HepG2 (cell line): ENCODE data around the gene CST5. TPM values are rescaled to one million over a fixed set of nuclear protein-coding genes. Genes with fewer than 3 reads are reported as not detected.

Experiments
- ARID4A ChIP-seq: sonication (generic); formaldehyde crosslinking; IDR thresholded peaks from 2 replicates; pipeline ENCODE4 v1.5.0; 2020; ENCODE audit warnings: mild to moderate bottlenecking, missing genetic modification reagents, borderline replicate concordance
- CBX5 ChIP-seq: sonication (generic); formaldehyde crosslinking; IDR thresholded peaks from 2 replicates; pipeline ENCODE4 v1.4.0; 2020; ENCODE audit warnings: missing genetic modification reagents, borderline replicate concordance
- PCBP1 ChIP-seq: fragments of 200-400 bp; formaldehyde crosslinking; IDR thresholded peaks from 2 replicates; pipeline ENCODE4 v1.6.1; 2017; ENCODE audit warnings: mild to moderate bottlenecking, low read depth, low read length, borderline replicate concordance
- SALL2 ChIP-seq: sonication (generic); formaldehyde crosslinking; IDR thresholded peaks from 2 replicates; pipeline ENCODE4 v1.8.1; 2023; ENCODE audit warnings: mild to moderate bottlenecking, missing genetic modification reagents, inconsistent platforms
- ZBTB39 ChIP-seq: sonication (generic); formaldehyde crosslinking; IDR thresholded peaks from 2 replicates; pipeline ENCODE4 v1.5.0; 2020; ENCODE audit warnings: missing genetic modification reagents
- ZBTB43 ChIP-seq: sonication (generic); formaldehyde crosslinking; conservative IDR thresholded peaks from 2 replicates; pipeline ENCODE4 v1.4.0; 2020; ENCODE audit warnings: missing genetic modification reagents
- ZNF33B ChIP-seq: sonication (generic); formaldehyde crosslinking; IDR thresholded peaks from 2 replicates; pipeline ENCODE4 v1.5.1; 2020; ENCODE audit warnings: mild to moderate bottlenecking, missing genetic modification reagents
- polyA plus RNA-seq, 8 experiments: library from polyadenylated mRNA; depleted of rRNA in 3 of 8; stranded (reverse) in 7 of 8; unstranded in 1 of 8; fragments of >200 nt; fragmentation: Illumina TruSeq in 4 of 8; extraction: Trizol in 4 of 8; gene quantifications; 2 replicates each; pipeline versions ENCODE4 v1.2.1 to v1.2.3, GENCODE V29; 2011 to 2016; ENCODE audit warnings: low read depth in 4 of 8, missing spikeins in 1 of 8, mixed read lengths in 1 of 8; ENCODE audit not compliant: insufficient read depth in 1 of 8
- total RNA-seq, 5 experiments: library from RNA; depleted of rRNA; stranded (reverse); fragments of >200 nt; fragmentation: Illumina TruSeq; extraction: Trizol; gene quantifications; 2 replicates each; pipeline ENCODE4 v1.2.3, GENCODE V29; 2016; ENCODE audit warnings: low read depth in 1 of 5
- TF ChIP-seq, protein P1 (sequence below): sonication (generic); formaldehyde crosslinking; IDR thresholded peaks from 2 replicates; pipeline ENCODE4 v1.5.1; 2020; ENCODE audit warnings: missing genetic modification reagents, mild to moderate bottlenecking, borderline replicate concordance
- TF ChIP-seq, protein P2 (sequence below): fragments of 450-650 bp; IDR thresholded peaks from 2 replicates; pipeline ENCODE4 v1.6.1; 2017
- TF ChIP-seq, protein P3 (sequence below): IDR thresholded peaks from 2 replicates; pipeline ENCODE4 v1.4.0; 2020; ENCODE audit warnings: mild to moderate bottlenecking, missing genetic modification reagents

CST5 gene
- total and polyA plus RNA-seq, 2 of the 13 experiments (the other 11 are each of a cell fraction or from before 2014, with no cell fraction given) = 0.16 TPM; not detected in 1

GRCh38 chr20:23889775-23890187 is 10.2 kb upstream of the CST5 start (continued):
- TF ChIP-seq, protein P1, sequence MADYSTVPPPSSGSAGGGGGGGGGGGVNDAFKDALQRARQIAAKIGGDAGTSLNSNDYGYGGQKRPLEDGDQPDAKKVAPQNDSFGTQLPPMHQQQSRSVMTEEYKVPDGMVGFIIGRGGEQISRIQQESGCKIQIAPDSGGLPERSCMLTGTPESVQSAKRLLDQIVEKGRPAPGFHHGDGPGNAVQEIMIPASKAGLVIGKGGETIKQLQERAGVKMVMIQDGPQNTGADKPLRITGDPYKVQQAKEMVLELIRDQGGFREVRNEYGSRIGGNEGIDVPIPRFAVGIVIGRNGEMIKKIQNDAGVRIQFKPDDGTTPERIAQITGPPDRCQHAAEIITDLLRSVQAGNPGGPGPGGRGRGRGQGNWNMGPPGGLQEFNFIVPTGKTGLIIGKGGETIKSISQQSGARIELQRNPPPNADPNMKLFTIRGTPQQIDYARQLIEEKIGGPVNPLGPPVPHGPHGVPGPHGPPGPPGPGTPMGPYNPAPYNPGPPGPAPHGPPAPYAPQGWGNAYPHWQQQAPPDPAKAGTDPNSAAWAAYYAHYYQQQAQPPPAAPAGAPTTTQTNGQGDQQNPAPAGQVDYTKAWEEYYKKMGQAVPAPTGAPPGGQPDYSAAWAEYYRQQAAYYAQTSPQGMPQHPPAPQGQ (CRISPR knock-in tag) = no peak
- no peak for TF ChIP-seq CBX5 (CRISPR knock-in tag)
- TF ChIP-seq, protein P2, sequence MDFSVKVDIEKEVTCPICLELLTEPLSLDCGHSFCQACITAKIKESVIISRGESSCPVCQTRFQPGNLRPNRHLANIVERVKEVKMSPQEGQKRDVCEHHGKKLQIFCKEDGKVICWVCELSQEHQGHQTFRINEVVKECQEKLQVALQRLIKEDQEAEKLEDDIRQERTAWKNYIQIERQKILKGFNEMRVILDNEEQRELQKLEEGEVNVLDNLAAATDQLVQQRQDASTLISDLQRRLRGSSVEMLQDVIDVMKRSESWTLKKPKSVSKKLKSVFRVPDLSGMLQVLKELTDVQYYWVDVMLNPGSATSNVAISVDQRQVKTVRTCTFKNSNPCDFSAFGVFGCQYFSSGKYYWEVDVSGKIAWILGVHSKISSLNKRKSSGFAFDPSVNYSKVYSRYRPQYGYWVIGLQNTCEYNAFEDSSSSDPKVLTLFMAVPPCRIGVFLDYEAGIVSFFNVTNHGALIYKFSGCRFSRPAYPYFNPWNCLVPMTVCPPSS = 0 out of 2 replicates have a peak, but pooled peaks have one; percentile 80
- TF ChIP-seq ZNF33B (CRISPR knock-in tag) = no peak
- no peak for TF ChIP-seq SALL2 (CRISPR knock-in tag)
- no peak for TF ChIP-seq ARID4A (CRISPR knock-in tag)
- no peak for TF ChIP-seq ZBTB43
- TF ChIP-seq, protein P3, sequence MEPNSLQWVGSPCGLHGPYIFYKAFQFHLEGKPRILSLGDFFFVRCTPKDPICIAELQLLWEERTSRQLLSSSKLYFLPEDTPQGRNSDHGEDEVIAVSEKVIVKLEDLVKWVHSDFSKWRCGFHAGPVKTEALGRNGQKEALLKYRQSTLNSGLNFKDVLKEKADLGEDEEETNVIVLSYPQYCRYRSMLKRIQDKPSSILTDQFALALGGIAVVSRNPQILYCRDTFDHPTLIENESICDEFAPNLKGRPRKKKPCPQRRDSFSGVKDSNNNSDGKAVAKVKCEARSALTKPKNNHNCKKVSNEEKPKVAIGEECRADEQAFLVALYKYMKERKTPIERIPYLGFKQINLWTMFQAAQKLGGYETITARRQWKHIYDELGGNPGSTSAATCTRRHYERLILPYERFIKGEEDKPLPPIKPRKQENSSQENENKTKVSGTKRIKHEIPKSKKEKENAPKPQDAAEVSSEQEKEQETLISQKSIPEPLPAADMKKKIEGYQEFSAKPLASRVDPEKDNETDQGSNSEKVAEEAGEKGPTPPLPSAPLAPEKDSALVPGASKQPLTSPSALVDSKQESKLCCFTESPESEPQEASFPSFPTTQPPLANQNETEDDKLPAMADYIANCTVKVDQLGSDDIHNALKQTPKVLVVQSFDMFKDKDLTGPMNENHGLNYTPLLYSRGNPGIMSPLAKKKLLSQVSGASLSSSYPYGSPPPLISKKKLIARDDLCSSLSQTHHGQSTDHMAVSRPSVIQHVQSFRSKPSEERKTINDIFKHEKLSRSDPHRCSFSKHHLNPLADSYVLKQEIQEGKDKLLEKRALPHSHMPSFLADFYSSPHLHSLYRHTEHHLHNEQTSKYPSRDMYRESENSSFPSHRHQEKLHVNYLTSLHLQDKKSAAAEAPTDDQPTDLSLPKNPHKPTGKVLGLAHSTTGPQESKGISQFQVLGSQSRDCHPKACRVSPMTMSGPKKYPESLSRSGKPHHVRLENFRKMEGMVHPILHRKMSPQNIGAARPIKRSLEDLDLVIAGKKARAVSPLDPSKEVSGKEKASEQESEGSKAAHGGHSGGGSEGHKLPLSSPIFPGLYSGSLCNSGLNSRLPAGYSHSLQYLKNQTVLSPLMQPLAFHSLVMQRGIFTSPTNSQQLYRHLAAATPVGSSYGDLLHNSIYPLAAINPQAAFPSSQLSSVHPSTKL = peak; percentile 32; the same call in 1 of the 2 replicates
- no peak for TF ChIP-seq PCBP1
- no peak for TF ChIP-seq ZBTB39
